ENCODE results near the gene TAC4. TPM values are rescaled to one million over a fixed set of nuclear protein-coding genes. Genes with fewer than 3 reads are reported as not detected.

TAC4 gene
- total and polyA plus RNA-seq, 2 of the 13 experiments (the other 11 are each of a cell fraction or from before 2014, with no cell fraction given): not detected

GRCh38 chr17:49851387-49852291, 3.8 kb upstream of the TAC4 start (continued):
- TF ChIP-seq MAX (IDR thresholded peaks at IDR 0.05) (peak; percentile 78), ZNF333 (CRISPR knock-in tag; IDR thresholded peaks at IDR 0.05; ENCODE audit: borderline replicate concordance) (0 out of 2 replicates have a peak, but pooled peaks have one; percentile 29), ZNF644 (CRISPR knock-in tag; IDR thresholded peaks at IDR 0.05; ENCODE audit: low read depth) (0 out of 2 replicates have a peak, but pooled peaks have one; percentile 29), ZNF605 (CRISPR knock-in tag; IDR thresholded peaks at IDR 0.05) (peak; percentile 31; the same call in 1 of the 2 replicates), GFI1 (CRISPR knock-in tag; IDR thresholded peaks at IDR 0.05; ENCODE audit: borderline replicate concordance) (0 out of 2 replicates have a peak, but pooled peaks have one; percentile 59), PRDM15 (CRISPR knock-in tag; IDR thresholded peaks at IDR 0.05) (no peak), NFATC3 (CRISPR knock-in tag; IDR thresholded peaks at IDR 0.05) (no peak), ERF (CRISPR knock-in tag; IDR thresholded peaks at IDR 0.05) (peak; percentile 35; the same call in 1 of the 2 replicates), NR0B2 (CRISPR knock-in tag; IDR thresholded peaks at IDR 0.05) (0 out of 2 replicates have a peak, but pooled peaks have one; percentile 29), ZNF264 (CRISPR knock-in tag; IDR thresholded peaks at IDR 0.05) (0 out of 2 replicates have a peak, but pooled peaks have one; percentile 20), UBTF (CRISPR knock-in tag; IDR thresholded peaks at IDR 0.05) (peak; percentile 51), CHD4 (IDR thresholded peaks at IDR 0.05; ENCODE audit: borderline replicate concordance, low read length) (peak; percentile 12; the same call in 1 of the 2 replicates), ZBTB14 (CRISPR knock-in tag; IDR thresholded peaks at IDR 0.05) (no peak), HNF4A (CRISPR knock-in tag; IDR thresholded peaks at IDR 0.05) (peak; percentile 63; the same call in 1 of the 2 replicates), ZNF431 (CRISPR knock-in tag; IDR thresholded peaks at IDR 0.05; ENCODE audit: borderline replicate concordance, low read depth) (no peak), BCL6 (CRISPR knock-in tag; IDR thresholded peaks at IDR 0.05) (peak; percentile 42; the same call in 1 of the 2 replicates), ZBTB10 (CRISPR knock-in tag; IDR thresholded peaks at IDR 0.05; ENCODE audit: borderline replicate concordance) (no peak)

Measured in HepG2 (cell line).